HG03045 (cell line): ENCODE results near the gene GID8.
"Not testable (repeated sequence)": the region's sequence is repeated elsewhere in the genome, so short reads cannot be mapped to it uniquely, and the experiment has no call there.

Source experiments
- ATAC-seq: cut with Tn5 transposase; IDR thresholded peaks from one replicate; pipeline ENCODE4 v1.9.1; 2021; ENCODE audit warnings: mild to moderate bottlenecking, moderate library complexity; ENCODE audit not compliant: unreplicated experiment

Gene GID8

GRCh38 chr20:62956387-62957135 is 18.6 kb downstream of the GID8 start:
- ATAC-seq = no peak

- ATAC-seq = no peak
Measured at GRCh38 chr20:62957136-62958117, 19.5 kb downstream of the GID8 start.

- ATAC-seq = no peak
Measured at GRCh38 chr20:62958388-62959100, 20.6 kb downstream of the GID8 start.

- no peak for ATAC-seq
Measured at GRCh38 chr20:62959101-62959971, 21.4 kb downstream of the GID8 start.

GRCh38 chr20:62959998-62960436 is 22.1 kb downstream of the GID8 start:
- ATAC-seq = no peak

GRCh38 chr20:62960446-62961309 is 22.7 kb downstream of the GID8 start:
- not testable (repeated sequence) for ATAC-seq

GRCh38 chr20:62961310-62961783 is 23.4 kb downstream of the GID8 start:
- no peak for ATAC-seq

- ATAC-seq = no peak
Measured at GRCh38 chr20:62961799-62962198, 23.9 kb downstream of the GID8 start.

- ATAC-seq = no peak
Measured at GRCh38 chr20:62962221-62962879, 24.4 kb downstream of the GID8 start.

GRCh38 chr20:62962891-62963613 is 25.1 kb downstream of the GID8 start:
- ATAC-seq = no peak

- ATAC-seq = no peak
Measured at GRCh38 chr20:62963614-62964397, 25.9 kb downstream of the GID8 start.

- no peak for ATAC-seq
Measured at GRCh38 chr20:62964700-62965099, 26.8 kb downstream of the GID8 start.

- no peak for ATAC-seq
Measured at GRCh38 chr20:62965363-62965771, 27.4 kb downstream of the GID8 start.

- ATAC-seq = no peak
Measured at GRCh38 chr20:62966212-62967148, 28.5 kb downstream of the GID8 start.

GRCh38 chr20:62967149-62967501 is 29.2 kb downstream of the GID8 start:
- ATAC-seq = no peak
